Vagina (tissue), 2 donors: ENCODE results near the gene AHCYL2. TPM values are rescaled to one million over a fixed set of nuclear protein-coding genes. Genes with fewer than 3 reads are reported as not detected.
"Not testable (repeated sequence)": the region's sequence is repeated elsewhere in the genome, so short reads cannot be mapped to it uniquely, and the experiment has no call there.

Experiments used
- DNase-seq, 2 donors: peaks; one replicate each; pipeline ENCODE4 v3.0.0-alpha.2; 2017; ENCODE audit errors: extremely low spot score in 2 of 2
- H3K27ac ChIP-seq: fragments of 200-600 bp; sonication (generic); one replicate; pipeline ENCODE4 v1.5.1; 2019
- H3K27me3 ChIP-seq: fragments of 200-600 bp; sonication (generic); one replicate; pipeline ENCODE4 v1.5.1; 2019
- H3K36me3 ChIP-seq, 2 donors: fragments of 200-600 bp; sonication (generic); one replicate each; pipeline ENCODE4 v1.5.1; 2017 to 2019
- H3K4me1 ChIP-seq: fragments of 200-600 bp; sonication (generic); one replicate; pipeline ENCODE4 v1.5.1; 2019
- H3K4me3 ChIP-seq, 2 donors: fragments of 200-600 bp; sonication (generic); 1 replicate in 1 of 2; 2 replicates in 1 of 2; pipeline ENCODE4 v1.5.1; 2016 to 2019
- H3K9me3 ChIP-seq: fragments of 200-600 bp; sonication (generic); one replicate; pipeline ENCODE4 v1.5.1; 2019
- CTCF ChIP-seq, 3 experiments: fragments of 450-650 bp in 2 of 3; fragments of 200-600 bp in 1 of 3; sonication (generic) in 1 of 3; IDR thresholded peaks; one replicate each; pipeline ENCODE4 v1.5.1; 2017 to 2019; ENCODE audit warnings: antibody characterized with exemption in 3 of 3, mild to moderate bottlenecking in 2 of 3, moderate library complexity in 2 of 3
- POLR2A ChIP-seq, 2 donors: fragments of 450-650 bp; IDR thresholded peaks; one replicate each; pipeline ENCODE4 v1.6.1; 2017; ENCODE audit warnings: antibody characterized with exemption in 2 of 2, mild to moderate bottlenecking in 2 of 2, moderate library complexity in 2 of 2
- POLR2AphosphoS5 ChIP-seq, 2 donors: sonication (generic); formaldehyde crosslinking; IDR thresholded peaks; one replicate each; pipeline ENCODE4 v1.9.0; 2017; ENCODE audit warnings: antibody characterized with exemption in 2 of 2, mild to moderate bottlenecking in 2 of 2, low read depth in 1 of 2; ENCODE audit not compliant: insufficient read depth in 1 of 2
- intact Hi-C: fragments of 100-400 bp; cut with DNase I; formaldehyde crosslinking; loops from one replicate; pipeline ENCODE4 v1.15.1; 2023
- total RNA-seq: library from RNA; depleted of rRNA; stranded (reverse); fragments of >200 nt; gene quantifications from one replicate; pipeline ENCODE4 v1.2.3, GENCODE V29; 2016

AHCYL2 gene
- total RNA-seq, 1 donor from 2014 or later, result 19.6 TPM

GRCh38 chr7:129401967-129402860 is 177.4 kb downstream of the AHCYL2 start:
- TF ChIP-seq POLR2A (IDR thresholded peaks at IDR 0.05), result no peak
- no peak for TF ChIP-seq POLR2AphosphoS5 (IDR thresholded peaks at IDR 0.05; ENCODE audit: insufficient read depth in 1 of 2, low read depth in 1 of 2)
- no peak for TF ChIP-seq CTCF (IDR thresholded peaks at IDR 0.05)
- H3K27ac ChIP-seq, result no peak overlapping the region
- H3K27me3 ChIP-seq, result no peaks in the 10 kb centered on the region
- H3K4me3 ChIP-seq, result no peak overlapping the region
- no peak for DNase-seq
- H3K36me3 ChIP-seq, result peaks cover 0 to 7% of the 10 kb centered on the region in 2 donors
- no peaks in the 10 kb centered on the region for H3K9me3 ChIP-seq
- no peaks in the 10 kb centered on the region for H3K4me1 ChIP-seq
- intact Hi-C loops, result no loop called here

GRCh38 chr7:129405527-129405926 is 180.7 kb downstream of the AHCYL2 start:
- no peak overlapping the region for H3K4me3 ChIP-seq
- H3K36me3 ChIP-seq, result peaks cover 0 to 7% of the 10 kb centered on the region in 2 donors
- no peaks in the 10 kb centered on the region for H3K9me3 ChIP-seq
- H3K27me3 ChIP-seq, result no peaks in the 10 kb centered on the region
- intact Hi-C loops, result no loop called here
- no peak overlapping the region for H3K27ac ChIP-seq
- TF ChIP-seq POLR2AphosphoS5 (IDR thresholded peaks at IDR 0.05; ENCODE audit: insufficient read depth in 1 of 2, low read depth in 1 of 2) (no peak), CTCF (IDR thresholded peaks at IDR 0.05) (no peak), POLR2A (IDR thresholded peaks at IDR 0.05) (no peak)
- H3K4me1 ChIP-seq, result no peaks in the 10 kb centered on the region
- no peak for DNase-seq

GRCh38 chr7:129410238-129410637 is 185.4 kb downstream of the AHCYL2 start:
- H3K27ac ChIP-seq, DNase-seq, H3K27me3 ChIP-seq, intact Hi-C loops, H3K4me3 ChIP-seq, H3K9me3 ChIP-seq, H3K4me1 ChIP-seq: not testable (repeated sequence)
- H3K36me3 ChIP-seq, result peaks cover 0 to 17% of the 10 kb centered on the region in 2 donors

- TF ChIP-seq POLR2AphosphoS5 (IDR thresholded peaks at IDR 0.05; ENCODE audit: insufficient read depth in 1 of 2, low read depth in 1 of 2) (no peak), CTCF (IDR thresholded peaks at IDR 0.05) (no peak), POLR2A (IDR thresholded peaks at IDR 0.05) (no peak)
- Histone ChIP-seq H3K4me1 (no peaks in the 10 kb centered on the region), H3K9me3 (no peaks in the 10 kb centered on the region), H3K27ac (no peak overlapping the region), H3K4me3 (no peak overlapping the region), H3K27me3 (no peaks in the 10 kb centered on the region), H3K36me3 (peaks cover 0 to 16% of the 10 kb centered on the region in 2 donors)
- no peak for DNase-seq
- intact Hi-C loops, result no loop called here
Observed at GRCh38 chr7:129412501-129412900, 187.7 kb downstream of the AHCYL2 start.

GRCh38 chr7:129417073-129417472 is 192.2 kb downstream of the AHCYL2 start:
- H3K9me3 ChIP-seq, result no peaks in the 10 kb centered on the region
- peaks cover 0 to 16% of the 10 kb centered on the region in 2 donors for H3K36me3 ChIP-seq
- no peaks in the 10 kb centered on the region for H3K27me3 ChIP-seq
- no peaks in the 10 kb centered on the region for H3K4me1 ChIP-seq
- no peak overlapping the region for H3K4me3 ChIP-seq
- intact Hi-C loops, result no loop called here
- H3K27ac ChIP-seq, result no peak overlapping the region
- DNase-seq, result no peak
- TF ChIP-seq POLR2A (IDR thresholded peaks at IDR 0.05), result no peak
- no peak for TF ChIP-seq POLR2AphosphoS5 (IDR thresholded peaks at IDR 0.05; ENCODE audit: insufficient read depth in 1 of 2, low read depth in 1 of 2)
- no peak for TF ChIP-seq CTCF (IDR thresholded peaks at IDR 0.05)
